ENCODE results near the gene SERTAD3. TPM values are rescaled to one million over a fixed set of nuclear protein-coding genes. Genes with fewer than 3 reads are reported as not detected.

SERTAD3 gene
- polyA plus RNA-seq (2013, experiment 1 of 2): 22.0 TPM
- 22.4 TPM for polyA plus RNA-seq (2013, experiment 2 of 2)

DNA sequence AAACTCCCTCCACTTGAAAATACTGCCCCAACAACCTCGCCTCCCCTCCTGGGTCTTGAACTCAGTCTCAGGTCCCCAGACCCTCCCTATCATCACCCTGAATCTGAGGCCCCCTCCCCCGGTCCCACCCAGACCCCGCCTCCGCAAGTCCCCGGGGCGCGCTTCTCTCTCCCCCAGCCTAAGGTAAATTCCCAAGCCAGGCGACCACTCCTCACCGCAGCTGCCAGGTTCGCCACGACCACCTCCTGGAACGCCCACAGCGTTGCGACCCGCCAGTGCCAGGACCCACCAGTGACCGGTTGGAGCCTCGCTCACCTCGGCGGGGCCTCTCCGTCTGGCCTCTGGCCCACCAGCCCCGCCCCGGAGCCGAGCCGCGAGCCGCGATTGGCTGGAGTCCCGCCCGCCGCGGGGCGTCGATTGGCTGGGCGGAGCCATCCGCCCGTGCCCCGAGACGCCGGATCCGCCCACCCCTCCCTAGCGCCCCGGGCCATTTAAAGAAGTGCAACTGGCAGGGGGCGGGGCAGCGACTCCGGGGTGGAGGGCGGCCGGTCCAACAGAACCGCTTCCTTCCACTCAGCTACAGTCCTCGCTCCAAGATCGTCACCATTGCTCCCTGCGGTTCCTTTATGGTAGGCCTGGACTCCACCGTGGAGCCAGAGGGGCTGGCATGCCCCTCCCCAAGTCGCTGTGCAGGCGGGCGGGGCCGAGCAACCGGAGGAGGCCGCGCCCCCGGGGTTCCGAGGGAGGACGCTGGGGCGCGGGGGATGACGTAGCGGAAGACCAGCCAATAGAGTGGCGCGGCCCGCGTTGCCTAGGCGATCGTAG is at the start of gene SERTAD3:
Gene SERTAD3 (minus strand): TSS at position 336 of the 825 bp plus-strand sequence. CDS start 2,255 bp downstream, outside the sequence.
- H3K14ac ChIP-seq (ENCODE audit: low read length in 2 of 2): peak within 1 kb of the TSS; percentile 79 to 89
- no peaks in the 10 kb centered on the region for H3K9me3 ChIP-seq (ENCODE audit: control insufficient read depth, low read length)
- peak within 1 kb of the TSS; percentile 95 for H2BK120ac ChIP-seq (ENCODE audit: low read depth, low read length)
- WGBS: under 1% methylated on average over 69 of the region's 72 CpGs
- peak; percentile 96 for DNase-seq
- H2BK5ac ChIP-seq (ENCODE audit: low read depth, low read length, poor library complexity, severe bottlenecking): peak within 1 kb of the TSS; percentile 95
- peaks cover 5% of the 10 kb centered on the region for H3K79me1 ChIP-seq (replicated peaks; ENCODE audit: low read length, poor library complexity, severe bottlenecking)
- H2BK15ac ChIP-seq (ENCODE audit: low read depth, poor library complexity, severe bottlenecking): peak within 1 kb of the TSS; percentile 91
- peak within 1 kb of the TSS in 1 of 2 experiments; percentile 77 for H3K23ac ChIP-seq (ENCODE audit: low read length in 2 of 2)
- peak within 1 kb of the TSS; percentile 97 for H3K9ac ChIP-seq (ENCODE audit: low read length)
- peak within 1 kb of the TSS in 1 of 2 experiments; percentile 68 for H2BK12ac ChIP-seq (ENCODE audit: low read length in 2 of 2)
- H3K36me3 ChIP-seq (ENCODE audit: control insufficient read depth in 1 of 2, insufficient read depth in 2 of 2, low read depth in 1 of 2, low read length in 2 of 2): peaks cover 38 to 42% of the 10 kb centered on the region in 2 experiments
- peak within 1 kb of the TSS; percentile 69 for H4K8ac ChIP-seq (ENCODE audit: low read length)
- peaks cover 20% of the 10 kb centered on the region for H3K4me1 ChIP-seq (ENCODE audit: control insufficient read depth, insufficient read depth, low read depth, low read length)
- peak within 1 kb of the TSS; percentile 94 to 97 for H3K4me3 ChIP-seq (ENCODE audit: insufficient read depth in 1 of 2, low read depth in 1 of 2, low read length in 2 of 2)
- peak within 1 kb of the TSS; percentile 99 for H3K27ac ChIP-seq (ENCODE audit: low read length, poor library complexity, severe bottlenecking)
- H3K27me3 ChIP-seq (ENCODE audit: control insufficient read depth in 1 of 2, insufficient read depth in 1 of 2, low read length in 2 of 2): no peaks in the 10 kb centered on the region
- H3K4ac ChIP-seq (ENCODE audit: low read depth in 1 of 2, low read length in 2 of 2): peak within 1 kb of the TSS; percentile 97
- H4K91ac ChIP-seq (ENCODE audit: low read length): peak within 1 kb of the TSS; percentile 90
- peak within 1 kb of the TSS; percentile 99 for H2AK5ac ChIP-seq (ENCODE audit: low read length, severe bottlenecking)
- H3K18ac ChIP-seq (ENCODE audit: low read depth in 1 of 2, low read length in 2 of 2): peak within 1 kb of the TSS; percentile 97 to 99
- H3K4me2 ChIP-seq (ENCODE audit: low read length, poor library complexity, severe bottlenecking): peak within 1 kb of the TSS; percentile 94
- peak within 1 kb of the TSS; percentile 64 for H2AFZ ChIP-seq (ENCODE audit: low read depth, low read length)

DNA sequence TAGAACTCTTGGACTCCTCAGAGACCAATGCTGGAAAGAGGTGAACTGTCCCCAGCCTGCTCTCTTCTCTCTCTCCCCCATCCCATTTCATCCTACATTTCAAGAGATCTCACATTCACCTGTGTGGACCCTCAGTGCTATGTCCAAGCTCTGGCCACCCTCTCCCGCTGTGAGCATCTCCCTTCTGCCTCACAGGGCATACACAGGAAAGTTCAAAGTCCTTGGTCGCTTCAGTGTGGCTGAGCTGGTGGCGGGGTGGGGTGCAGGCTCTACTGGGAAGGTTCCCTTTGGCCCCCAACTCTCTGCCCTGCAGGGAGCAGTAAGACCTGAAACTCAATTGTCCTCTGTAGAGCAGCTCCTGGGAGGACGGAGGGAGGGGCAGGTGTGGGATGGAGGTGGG is 49.6 kb upstream of the SERTAD3 start:
- no peak overlapping the region for H4K91ac ChIP-seq (ENCODE audit: low read length)
- H3K4me1 ChIP-seq (ENCODE audit: control insufficient read depth, insufficient read depth, low read depth, low read length): no peaks in the 10 kb centered on the region

DNA sequence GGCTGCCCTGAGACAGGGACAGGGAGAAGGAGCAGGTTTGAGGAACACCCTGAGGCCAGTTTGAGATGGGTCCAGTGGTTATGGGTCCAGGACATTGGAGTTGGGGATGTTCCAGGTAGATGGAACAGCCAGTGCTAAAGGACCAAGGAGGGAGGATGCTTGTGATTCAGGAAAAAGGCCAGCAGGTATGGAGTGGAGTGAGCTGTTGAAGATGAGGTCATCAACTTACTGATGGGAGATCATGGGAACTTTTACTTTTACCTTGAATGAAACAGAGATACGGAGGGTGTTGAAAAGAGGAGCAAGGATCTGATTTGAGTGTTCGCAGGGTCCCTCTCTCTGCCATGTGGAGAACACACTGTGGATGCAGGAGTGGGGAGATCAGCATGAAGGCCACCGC is 48.1 kb upstream of the SERTAD3 start:
- no peak overlapping the region for H2AK5ac ChIP-seq (ENCODE audit: low read length, severe bottlenecking)
- no peak overlapping the region for H3K9ac ChIP-seq (ENCODE audit: low read length)
- H3K14ac ChIP-seq (ENCODE audit: low read length in 2 of 2): no peak overlapping the region
- no peak for DNase-seq
- peak overlapping the region; percentile 23 for H4K8ac ChIP-seq (ENCODE audit: low read length)
- no peak overlapping the region for H2BK5ac ChIP-seq (ENCODE audit: low read depth, low read length, poor library complexity, severe bottlenecking)
- H2BK120ac ChIP-seq (ENCODE audit: low read depth, low read length): no peak overlapping the region
- H4K91ac ChIP-seq (ENCODE audit: low read length): no peak overlapping the region
- peaks cover 4% of the 10 kb centered on the region for H3K4me1 ChIP-seq (ENCODE audit: control insufficient read depth, insufficient read depth, low read depth, low read length)
- H3K4me2 ChIP-seq (ENCODE audit: low read length, poor library complexity, severe bottlenecking): no peak overlapping the region
- H2BK12ac ChIP-seq (ENCODE audit: low read length in 2 of 2): no peak overlapping the region
- no peak overlapping the region for H3K18ac ChIP-seq (ENCODE audit: low read depth in 1 of 2, low read length in 2 of 2)
- no peaks in the 10 kb centered on the region for H3K9me3 ChIP-seq (ENCODE audit: control insufficient read depth, low read length)
- no peaks in the 10 kb centered on the region for H3K36me3 ChIP-seq (ENCODE audit: control insufficient read depth in 1 of 2, insufficient read depth in 2 of 2, low read depth in 1 of 2, low read length in 2 of 2)
- 81% methylated on average over 3 of the region's 3 CpGs for WGBS
- H2BK15ac ChIP-seq (ENCODE audit: low read depth, poor library complexity, severe bottlenecking): no peak overlapping the region
- H3K4ac ChIP-seq (ENCODE audit: low read depth in 1 of 2, low read length in 2 of 2): no peak overlapping the region
- peaks cover 33 to 34% of the 10 kb centered on the region in 2 experiments for H3K27me3 ChIP-seq (ENCODE audit: control insufficient read depth in 1 of 2, insufficient read depth in 1 of 2, low read length in 2 of 2)
- H2AFZ ChIP-seq (ENCODE audit: low read depth, low read length): no peak overlapping the region
- H3K23ac ChIP-seq (ENCODE audit: low read length in 2 of 2): no peak overlapping the region
- no peaks in the 10 kb centered on the region for H3K79me1 ChIP-seq (replicated peaks; ENCODE audit: low read length, poor library complexity, severe bottlenecking)
- no peak overlapping the region for H3K27ac ChIP-seq (ENCODE audit: low read length, poor library complexity, severe bottlenecking)
- H3K4me3 ChIP-seq (ENCODE audit: insufficient read depth in 1 of 2, low read depth in 1 of 2, low read length in 2 of 2): no peak overlapping the region

More for the DNA sequence above, 49.6 kb upstream of the SERTAD3 start:
- peaks cover 23 to 24% of the 10 kb centered on the region in 2 experiments for H3K27me3 ChIP-seq (ENCODE audit: control insufficient read depth in 1 of 2, insufficient read depth in 1 of 2, low read length in 2 of 2)
- no peak overlapping the region for H3K4me2 ChIP-seq (ENCODE audit: low read length, poor library complexity, severe bottlenecking)
- no peaks in the 10 kb centered on the region for H3K36me3 ChIP-seq (ENCODE audit: control insufficient read depth in 1 of 2, insufficient read depth in 2 of 2, low read depth in 1 of 2, low read length in 2 of 2)
- no peak overlapping the region for H3K4me3 ChIP-seq (ENCODE audit: insufficient read depth in 1 of 2, low read depth in 1 of 2, low read length in 2 of 2)
- H2AFZ ChIP-seq (ENCODE audit: low read depth, low read length): no peak overlapping the region
- H2BK120ac ChIP-seq (ENCODE audit: low read depth, low read length): no peak overlapping the region
- H4K8ac ChIP-seq (ENCODE audit: low read length): no peak overlapping the region
- H2BK15ac ChIP-seq (ENCODE audit: low read depth, poor library complexity, severe bottlenecking): no peak overlapping the region
- no peak overlapping the region for H3K23ac ChIP-seq (ENCODE audit: low read length in 2 of 2)
- no peak overlapping the region for H2BK12ac ChIP-seq (ENCODE audit: low read length in 2 of 2)
- H3K4ac ChIP-seq (ENCODE audit: low read depth in 1 of 2, low read length in 2 of 2): no peak overlapping the region
- no peak overlapping the region for H2BK5ac ChIP-seq (ENCODE audit: low read depth, low read length, poor library complexity, severe bottlenecking)
- H3K79me1 ChIP-seq (replicated peaks; ENCODE audit: low read length, poor library complexity, severe bottlenecking): no peaks in the 10 kb centered on the region
- H3K27ac ChIP-seq (ENCODE audit: low read length, poor library complexity, severe bottlenecking): no peak overlapping the region
- H3K9me3 ChIP-seq (ENCODE audit: control insufficient read depth, low read length): no peaks in the 10 kb centered on the region
- 40% methylated on average over 4 of the region's 4 CpGs for WGBS
- H3K9ac ChIP-seq (ENCODE audit: low read length): no peak overlapping the region
- no peak overlapping the region for H2AK5ac ChIP-seq (ENCODE audit: low read length, severe bottlenecking)
- H3K18ac ChIP-seq (ENCODE audit: low read depth in 1 of 2, low read length in 2 of 2): no peak overlapping the region
- no peak overlapping the region for H3K14ac ChIP-seq (ENCODE audit: low read length in 2 of 2)
- DNase-seq: no peak

DNA sequence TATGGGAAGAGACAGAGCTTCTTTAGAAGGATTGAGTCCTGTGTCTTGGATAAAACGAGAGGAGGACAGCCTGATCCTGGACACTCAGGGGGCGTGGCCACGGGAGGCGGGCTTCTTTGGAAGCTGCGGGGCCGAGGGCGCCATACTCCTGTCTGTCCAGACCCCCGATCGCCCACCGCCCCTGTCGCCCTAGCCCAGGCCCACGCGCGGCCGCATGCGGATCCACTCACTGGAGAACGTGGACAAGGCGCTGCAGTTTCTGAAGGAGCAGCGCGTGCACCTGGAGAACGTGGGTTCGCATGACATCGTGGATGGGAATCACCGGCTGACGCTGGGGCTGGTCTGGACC is 45.7 kb upstream of the SERTAD3 start:
- 89% methylated on average over 25 of the region's 25 CpGs for WGBS
- Histone ChIP-seq H3K79me1 (replicated peaks; ENCODE audit: low read length, poor library complexity, severe bottlenecking) (no peaks in the 10 kb centered on the region), H3K4ac (ENCODE audit: low read depth in 1 of 2, low read length in 2 of 2) (no peak overlapping the region), H2AFZ (ENCODE audit: low read depth, low read length) (no peak overlapping the region), H2BK120ac (ENCODE audit: low read depth, low read length) (no peak overlapping the region), H3K9me3 (ENCODE audit: control insufficient read depth, low read length) (no peaks in the 10 kb centered on the region), H3K27ac (ENCODE audit: low read length, poor library complexity, severe bottlenecking) (no peak overlapping the region), H4K8ac (ENCODE audit: low read length) (no peak overlapping the region), H3K23ac (ENCODE audit: low read length in 2 of 2) (no peak overlapping the region), H3K4me3 (ENCODE audit: insufficient read depth in 1 of 2, low read depth in 1 of 2, low read length in 2 of 2) (no peak overlapping the region), H3K4me2 (ENCODE audit: low read length, poor library complexity, severe bottlenecking) (no peak overlapping the region), H3K27me3 (ENCODE audit: control insufficient read depth in 1 of 2, insufficient read depth in 1 of 2, low read length in 2 of 2) (peaks cover 28 to 29% of the 10 kb centered on the region in 2 experiments), H4K91ac (ENCODE audit: low read length) (no peak overlapping the region), H3K4me1 (ENCODE audit: control insufficient read depth, insufficient read depth, low read depth, low read length) (peaks cover 4% of the 10 kb centered on the region), H3K36me3 (ENCODE audit: control insufficient read depth in 1 of 2, insufficient read depth in 2 of 2, low read depth in 1 of 2, low read length in 2 of 2) (no peaks in the 10 kb centered on the region), H2BK5ac (ENCODE audit: low read depth, low read length, poor library complexity, severe bottlenecking) (no peak overlapping the region), H3K9ac (ENCODE audit: low read length) (no peak overlapping the region), H3K18ac (ENCODE audit: low read depth in 1 of 2, low read length in 2 of 2) (no peak overlapping the region), H2BK15ac (ENCODE audit: low read depth, poor library complexity, severe bottlenecking) (no peak overlapping the region), H3K14ac (ENCODE audit: low read length in 2 of 2) (no peak overlapping the region), H2BK12ac (ENCODE audit: low read length in 2 of 2) (no peak overlapping the region), H2AK5ac (ENCODE audit: low read length, severe bottlenecking) (no peak overlapping the region)
- DNase-seq: no peak
